NCI-H2081 treated with DMSO at 0.1 percent for 48 hours (cell line): ENCODE data around the gene TSNAXIP1.
A peak's percentile ranks its signal among the peaks of the same experiment; 100 is the strongest.
"Not testable (repeated sequence)": the region's sequence is repeated elsewhere in the genome, so short reads cannot be mapped to it uniquely, and the experiment has no call there.

Experiments
- DNase-seq: peaks from one replicate; lab custom pipeline; 2025; lab: John Stamatoyannopoulos, UW

The TSNAXIP1 gene

GRCh38 chr16:67837190-67837589 is 30.5 kb downstream of the TSNAXIP1 start:
- not testable (repeated sequence) for DNase-seq

GRCh38 chr16:67837811-67838210 is 31.1 kb downstream of the TSNAXIP1 start:
- DNase-seq: no peak

- no peak for DNase-seq
These were observed 34.6 kb downstream of the TSNAXIP1 start for GRCh38 chr16:67841198-67841815.

GRCh38 chr16:67841816-67842508 is 35.3 kb downstream of the TSNAXIP1 start, which contains the start of gene THAP11:
THAP11 (plus strand) TSS chr16:67842320; CDS start chr16:67842555, 235 bp downstream.
- DNase-seq: peak; percentile 68

GRCh38 chr16:67842509-67843342 is 36.0 kb downstream of the TSNAXIP1 start:
- no peak for DNase-seq

- DNase-seq: no peak
These were observed 36.7 kb downstream of the TSNAXIP1 start for GRCh38 chr16:67843343-67843765.

GRCh38 chr16:67844497-67844896 is 37.8 kb downstream of the TSNAXIP1 start:
- DNase-seq: no peak

GRCh38 chr16:67845291-67846062 is 38.8 kb downstream of the TSNAXIP1 start:
- DNase-seq: no peak

GRCh38 chr16:67846063-67846319 is 39.3 kb downstream of the TSNAXIP1 start:
- DNase-seq: no peak

GRCh38 chr16:67846320-67847063 is 39.8 kb downstream of the TSNAXIP1 start, which contains the start of gene NUTF2:
NUTF2 (plus strand) TSS chr16:67846933; CDS start chr16:67865131, 18,198 bp downstream.
- DNase-seq: peak; percentile 77

- DNase-seq: no peak
These were observed 40.6 kb downstream of the TSNAXIP1 start, which contains the start of gene CENPT for GRCh38 chr16:67847064-67847861. CENPT (minus strand) TSS chr16:67847693; CDS start chr16:67833859, 13,834 bp downstream.

GRCh38 chr16:67848118-67848517 is 41.4 kb downstream of the TSNAXIP1 start:
- DNase-seq: no peak

GRCh38 chr16:67853670-67854069 is 47.0 kb downstream of the TSNAXIP1 start:
- no peak for DNase-seq

- no peak for DNase-seq
These were observed 49.1 kb downstream of the TSNAXIP1 start for GRCh38 chr16:67855789-67856188.

- no peak for DNase-seq
These were observed 50.3 kb downstream of the TSNAXIP1 start for GRCh38 chr16:67856927-67857546.

- peak; percentile 43 for DNase-seq
These were observed 51.0 kb downstream of the TSNAXIP1 start for GRCh38 chr16:67857547-67858233.

GRCh38 chr16:67858500-67858899 is 51.8 kb downstream of the TSNAXIP1 start:
- DNase-seq: no peak

GRCh38 chr16:67860589-67861398 is 54.1 kb downstream of the TSNAXIP1 start:
- DNase-seq: no peak
